Natural killer cell (primary cell): ENCODE data around the gene TICRR. TPM values are rescaled to one million over a fixed set of nuclear protein-coding genes. Genes with fewer than 3 reads are reported as not detected.

ENCODE experiments used
- ATAC-seq, 3 donors: fragments of 150-1000 bp in 2 of 3; fragments of 200-7000 bp in 1 of 3; cut with Tn5 transposase; 1 replicate in 1 of 3; 2 replicates in 2 of 3; pipeline ENCODE4 v1.10.0; 2021; ENCODE audit warnings: mild to moderate bottlenecking in 2 of 3, moderate library complexity in 2 of 3
- DNase-seq, 2 donors: peaks; one replicate each; pipeline versions ENCODE4 v3.0.0 to v3.0.0-alpha.2; 2013 to 2021; ENCODE audit warnings: mixed read lengths in 1 of 2
- H3K27ac ChIP-seq: one replicate; pipeline ENCODE4 v1.5.1; 2013; ENCODE audit warnings: mild to moderate bottlenecking, low read length
- H3K27me3 ChIP-seq: one replicate; pipeline ENCODE4 v1.6.1; 2013; ENCODE audit warnings: low read length; ENCODE audit not compliant: control insufficient read depth, insufficient read depth
- H3K36me3 ChIP-seq: one replicate; pipeline ENCODE4 v1.6.1; 2013; ENCODE audit warnings: low read length; ENCODE audit not compliant: control insufficient read depth, insufficient read depth
- H3K4me1 ChIP-seq: one replicate; pipeline ENCODE4 v1.6.1; 2013; ENCODE audit warnings: low read length; ENCODE audit not compliant: control insufficient read depth, insufficient read depth
- H3K4me3 ChIP-seq: one replicate; pipeline ENCODE4 v1.5.1; 2013; ENCODE audit warnings: low read length
- H3K9me3 ChIP-seq: one replicate; pipeline ENCODE4 v1.6.1; 2013; ENCODE audit warnings: low read length; ENCODE audit not compliant: control insufficient read depth, insufficient read depth
- H3K27ac Mint-ChIP-seq, 2 donors: one replicate each; pipeline ENCODE4 v1.8.0; 2022; ENCODE audit warnings: mild to moderate bottlenecking in 2 of 2, mixed read lengths in 2 of 2, moderate library complexity in 1 of 2
- H3K27me3 Mint-ChIP-seq, 2 donors: one replicate each; pipeline ENCODE4 v1.8.0; 2022; ENCODE audit warnings: low read depth in 2 of 2, mixed read lengths in 2 of 2
- H3K36me3 Mint-ChIP-seq: one replicate; pipeline ENCODE4 v1.8.0; 2022; ENCODE audit warnings: mixed read lengths
- H3K4me1 Mint-ChIP-seq, 2 donors: one replicate each; pipeline ENCODE4 v1.8.0; 2022; ENCODE audit warnings: mixed read lengths in 2 of 2
- H3K4me3 Mint-ChIP-seq: one replicate; pipeline ENCODE4 v1.8.0; 2022; ENCODE audit warnings: mild to moderate bottlenecking, moderate library complexity, mixed read lengths
- H3K9me3 Mint-ChIP-seq, 2 donors: one replicate each; pipeline ENCODE4 v1.8.0; 2022; ENCODE audit warnings: mixed read lengths in 2 of 2
- WGBS: methylation state at CpG from one replicate; pipeline ENCODE4 v1.1.7; 2013; ENCODE audit warnings: missing lambda C conversion rate; ENCODE audit not compliant: insufficient coverage; 5-methylcytosine and 5-hydroxymethylcytosine counted together
- intact Hi-C: fragments of 100-400 bp; cut with micrococcal nuclease; formaldehyde crosslinking; loops from one replicate; pipeline ENCODE4 v1.14.2; 2022
- total RNA-seq, 4 donors: library from RNA; stranded (reverse); fragments of 120-200 nt in 1 of 4; gene quantifications; one replicate each; pipeline versions ENCODE4 v1.2.3 to v1.2.4, GENCODE V29; 2013 to 2022
- TF ChIP-seq, protein P1 (sequence below): fragments of 200-600 bp; IDR thresholded peaks from one replicate; pipeline ENCODE4 v1.8.0; 2022; ENCODE audit warnings: antibody characterized with exemption

TICRR gene
- total RNA-seq, 3 donors from 2014 or later (not counting 1 experiment from before 2014, with no cell fraction given): 0.13 to 0.59 (median 0.14) TPM

GRCh38 chr15:89669309-89669865 lies 94.1 kb downstream of the TICRR start:
- no peak overlapping the region for H3K27ac ChIP-seq
- TF ChIP-seq, protein P1, sequence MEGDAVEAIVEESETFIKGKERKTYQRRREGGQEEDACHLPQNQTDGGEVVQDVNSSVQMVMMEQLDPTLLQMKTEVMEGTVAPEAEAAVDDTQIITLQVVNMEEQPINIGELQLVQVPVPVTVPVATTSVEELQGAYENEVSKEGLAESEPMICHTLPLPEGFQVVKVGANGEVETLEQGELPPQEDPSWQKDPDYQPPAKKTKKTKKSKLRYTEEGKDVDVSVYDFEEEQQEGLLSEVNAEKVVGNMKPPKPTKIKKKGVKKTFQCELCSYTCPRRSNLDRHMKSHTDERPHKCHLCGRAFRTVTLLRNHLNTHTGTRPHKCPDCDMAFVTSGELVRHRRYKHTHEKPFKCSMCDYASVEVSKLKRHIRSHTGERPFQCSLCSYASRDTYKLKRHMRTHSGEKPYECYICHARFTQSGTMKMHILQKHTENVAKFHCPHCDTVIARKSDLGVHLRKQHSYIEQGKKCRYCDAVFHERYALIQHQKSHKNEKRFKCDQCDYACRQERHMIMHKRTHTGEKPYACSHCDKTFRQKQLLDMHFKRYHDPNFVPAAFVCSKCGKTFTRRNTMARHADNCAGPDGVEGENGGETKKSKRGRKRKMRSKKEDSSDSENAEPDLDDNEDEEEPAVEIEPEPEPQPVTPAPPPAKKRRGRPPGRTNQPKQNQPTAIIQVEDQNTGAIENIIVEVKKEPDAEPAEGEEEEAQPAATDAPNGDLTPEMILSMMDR: no peak
- ATAC-seq: no peak
- WGBS: 91% methylated on average over 7 of the region's 9 CpGs
- no peak overlapping the region for H3K4me3 ChIP-seq
- intact Hi-C loops: no loop called here
- Mint-ChIP-seq H3K4me3 (no peak overlapping the region), H3K27me3 (peaks cover 0 to 7% of the 10 kb centered on the region in 2 donors), H3K27ac (no peak overlapping the region), H3K9me3 (no peaks in the 10 kb centered on the region), H3K4me1 (peaks cover 0 to 7% of the 10 kb centered on the region in 2 donors), H3K36me3 (no peaks in the 10 kb centered on the region)
- DNase-seq: no peak
- no peaks in the 10 kb centered on the region for H3K9me3 ChIP-seq
- no peaks in the 10 kb centered on the region for H3K36me3 ChIP-seq
- peaks cover 2% of the 10 kb centered on the region for H3K27me3 ChIP-seq
- peaks cover 12% of the 10 kb centered on the region for H3K4me1 ChIP-seq

- WGBS: 95% methylated on average over 15 of the region's 15 CpGs
- Histone ChIP-seq H3K27me3 (peaks cover 2% of the 10 kb centered on the region), H3K36me3 (no peaks in the 10 kb centered on the region), H3K4me3 (no peak overlapping the region), H3K9me3 (no peaks in the 10 kb centered on the region), H3K27ac (no peak overlapping the region), H3K4me1 (peaks cover 12% of the 10 kb centered on the region)
- ATAC-seq (no peak), DNase-seq (no peak)
- intact Hi-C loops: no loop called here
- Mint-ChIP-seq H3K27me3 (peaks cover 0 to 1% of the 10 kb centered on the region in 2 donors), H3K4me1 (peaks cover 0 to 2% of the 10 kb centered on the region in 2 donors), H3K9me3 (no peaks in the 10 kb centered on the region), H3K27ac (no peak overlapping the region), H3K36me3 (no peaks in the 10 kb centered on the region), H3K4me3 (no peak overlapping the region)
- TF ChIP-seq, protein P1: no peak
These were observed 94.7 kb downstream of the TICRR start for GRCh38 chr15:89669941-89670340.

DNA sequence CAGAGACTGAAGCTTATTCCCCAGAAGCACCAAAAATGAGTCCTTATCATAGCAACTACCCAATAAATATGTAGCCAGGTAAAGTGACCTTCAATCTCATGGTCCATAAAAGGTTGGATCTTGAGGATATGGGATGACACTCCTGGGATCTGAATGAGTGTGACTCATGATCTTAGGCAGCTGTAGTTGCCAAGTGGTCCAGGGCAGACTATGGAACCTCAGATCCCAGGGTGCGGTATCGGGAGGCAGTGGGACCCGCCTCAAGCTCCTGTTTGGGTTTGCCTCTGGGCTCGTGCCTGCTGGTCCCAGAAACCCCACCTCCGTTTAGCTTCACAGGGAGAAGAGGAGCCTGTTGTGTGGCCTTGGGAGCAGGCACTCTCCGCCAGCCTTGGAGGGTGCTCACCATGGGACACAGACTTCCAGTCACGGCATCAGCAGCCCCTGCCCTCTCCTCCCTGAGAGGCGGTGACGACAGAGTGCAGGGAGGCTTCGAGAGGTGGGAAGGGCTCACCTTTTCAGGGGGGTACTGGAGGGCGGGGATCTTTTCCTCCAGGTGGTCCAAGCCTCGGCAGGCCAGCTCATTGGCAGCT lies 95.8 kb downstream of the TICRR start:
- Mint-ChIP-seq H3K27me3 (no peaks in the 10 kb centered on the region), H3K4me1 (no peaks in the 10 kb centered on the region), H3K9me3 (no peaks in the 10 kb centered on the region), H3K27ac (no peak overlapping the region), H3K4me3 (no peak overlapping the region), H3K36me3 (no peaks in the 10 kb centered on the region)
- no peak overlapping the region for H3K4me3 ChIP-seq
- peaks cover 5% of the 10 kb centered on the region for H3K4me1 ChIP-seq
- H3K27ac ChIP-seq: no peak overlapping the region
- TF ChIP-seq, protein P1: no peak
- H3K36me3 ChIP-seq: no peaks in the 10 kb centered on the region
- intact Hi-C loops: no loop called here
- H3K9me3 ChIP-seq: no peaks in the 10 kb centered on the region
- H3K27me3 ChIP-seq: peaks cover under 1% of the 10 kb centered on the region
- ATAC-seq (no peak), DNase-seq (no peak)
- WGBS: 90% methylated on average over 12 of the region's 12 CpGs

GRCh38 chr15:89671687-89672086 lies 96.4 kb downstream of the TICRR start:
- Mint-ChIP-seq H3K36me3 (no peaks in the 10 kb centered on the region), H3K4me1 (no peaks in the 10 kb centered on the region), H3K27ac (no peak overlapping the region), H3K27me3 (no peaks in the 10 kb centered on the region), H3K9me3 (no peaks in the 10 kb centered on the region), H3K4me3 (no peak overlapping the region)
- WGBS: 13% methylated on average over 3 of the region's 4 CpGs
- intact Hi-C loops: no loop called here
- H3K27me3 ChIP-seq: no peaks in the 10 kb centered on the region
- DNase-seq: no peak
- H3K4me3 ChIP-seq: no peak overlapping the region
- no peaks in the 10 kb centered on the region for H3K36me3 ChIP-seq
- no peak for ATAC-seq
- H3K27ac ChIP-seq: no peak overlapping the region
- H3K4me1 ChIP-seq: peaks cover 4% of the 10 kb centered on the region
- TF ChIP-seq, protein P1: no peak
- H3K9me3 ChIP-seq: no peaks in the 10 kb centered on the region
